ENCODE measurements around the gene JPT2.

JPT2 gene

DNA sequence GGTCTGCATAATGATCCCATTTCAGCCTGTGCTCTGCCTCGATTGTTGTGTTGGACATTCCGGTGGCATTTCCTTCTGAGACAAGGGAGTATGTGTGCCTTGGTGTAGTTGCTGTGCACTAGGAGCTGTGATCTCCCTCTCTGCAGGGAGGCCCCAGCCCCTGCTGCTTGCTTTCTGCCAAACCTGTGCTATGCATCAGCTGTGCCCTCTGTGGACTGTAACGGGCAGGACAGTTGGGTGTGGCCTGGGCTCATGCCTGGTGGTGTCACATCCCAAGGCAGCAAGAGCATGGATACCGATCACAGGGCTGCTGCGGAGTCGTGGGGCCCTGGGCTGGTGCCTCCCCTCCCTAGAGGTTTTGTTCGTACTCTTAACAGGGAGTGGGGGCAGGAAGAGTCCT lies 3.8 kb upstream of the JPT2 start:
- peaks cover 9% of the 10 kb centered on the region for H3K79me2 ChIP-seq (ENCODE audit: control insufficient read depth, insufficient read depth, low read length, poor library complexity)
- H2AK5ac ChIP-seq (ENCODE audit: low read length): peak overlapping the region; percentile 27
- H3K79me1 ChIP-seq (ENCODE audit: low read length): peaks cover 13% of the 10 kb centered on the region
- peaks cover 51 to 58% of the 10 kb centered on the region in 2 experiments for H3K36me3 ChIP-seq (ENCODE audit: control insufficient read depth in 1 of 2, insufficient read depth in 2 of 2, low read length in 2 of 2)
- no peak for DNase-seq
- peaks cover 5% of the 10 kb centered on the region for H3K9me3 ChIP-seq (ENCODE audit: insufficient read depth, low read depth, low read length)
- H3K18ac ChIP-seq (ENCODE audit: low read length): peak overlapping the region; percentile 20
- no peak overlapping the region for H2AFZ ChIP-seq (ENCODE audit: insufficient read depth, low read length, poor library complexity)
- peaks cover 14 to 16% of the 10 kb centered on the region in 2 experiments for H3K4me1 ChIP-seq (ENCODE audit: control insufficient read depth in 1 of 2, insufficient read depth in 2 of 2, low read length in 2 of 2)
- H4K91ac ChIP-seq (ENCODE audit: low read depth, low read length): no peak overlapping the region
- H3K4ac ChIP-seq (ENCODE audit: low read depth, low read length): no peak overlapping the region
- H3K9ac ChIP-seq (ENCODE audit: low read length): no peak overlapping the region
- no peak overlapping the region for H3K14ac ChIP-seq (ENCODE audit: low read length)
- no peak overlapping the region for H3K27ac ChIP-seq (ENCODE audit: low read depth, low read length)
- no peak overlapping the region for H3K4me3 ChIP-seq (ENCODE audit: low read depth, low read length)
- WGBS (ENCODE audit: extremely low coverage, insufficient coverage, insufficient read length): no CpG with 5 or more reads among the region's 7 CpGs
- no peak overlapping the region for H3K4me2 ChIP-seq (ENCODE audit: low read length)
- H4K8ac ChIP-seq (ENCODE audit: low read depth, low read length): no peak overlapping the region
- no peaks in the 10 kb centered on the region for H3K27me3 ChIP-seq (ENCODE audit: insufficient read depth, low read length)
- H2BK12ac ChIP-seq (ENCODE audit: low read length): no peak overlapping the region
- no peak overlapping the region for H2BK5ac ChIP-seq (ENCODE audit: low read depth, low read length, poor library complexity)
- H2BK120ac ChIP-seq (ENCODE audit: insufficient read depth, low read length, poor library complexity): no peak overlapping the region
- H4K12ac ChIP-seq (ENCODE audit: low read depth, low read length): no peak overlapping the region
- H3K23ac ChIP-seq (ENCODE audit: low read length): no peak overlapping the region

DNA sequence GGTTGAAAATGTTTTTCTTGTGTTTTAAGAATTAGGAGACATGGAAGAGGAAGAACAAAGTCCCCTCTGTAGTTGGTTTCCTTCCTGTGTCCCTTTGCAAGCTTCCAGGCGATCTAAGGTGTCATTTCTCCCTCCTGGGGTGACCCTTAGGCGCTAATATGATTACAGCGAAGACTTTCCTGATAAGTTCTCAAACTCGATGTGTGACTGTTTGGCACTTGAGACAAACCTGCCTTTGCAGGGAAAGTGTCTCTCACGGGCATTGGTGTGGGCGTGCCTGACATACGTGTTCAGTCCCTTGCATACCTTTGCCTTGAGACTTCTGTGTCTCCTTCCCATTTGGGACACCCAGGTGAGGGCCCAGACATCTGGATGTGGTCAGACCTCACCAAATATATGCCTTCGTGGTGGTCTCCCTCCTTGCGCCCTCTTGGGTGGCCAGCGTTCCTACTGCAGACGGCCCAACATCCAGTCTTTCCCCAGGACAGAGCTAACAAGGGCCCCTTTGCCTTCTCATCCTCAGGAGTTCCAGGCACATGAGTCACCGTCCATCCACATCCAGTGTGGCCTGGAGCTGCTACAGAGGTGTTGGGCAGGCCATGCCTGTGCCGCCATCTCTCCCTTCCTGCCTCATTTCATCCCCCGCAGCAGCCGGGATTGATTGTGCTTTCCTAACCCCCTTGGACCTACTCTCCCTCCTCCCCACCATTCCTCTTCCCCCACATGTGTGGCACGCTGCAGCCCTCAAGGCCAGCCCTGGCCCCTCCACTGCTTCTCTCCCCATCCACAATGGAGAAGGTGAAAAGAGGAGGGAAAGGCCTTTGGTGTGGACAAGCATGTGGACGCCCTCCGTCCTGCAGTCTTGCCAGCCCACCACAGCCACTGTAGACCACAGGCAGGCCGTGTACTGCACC lies 3.1 kb upstream of the JPT2 start:
- H2BK5ac ChIP-seq (ENCODE audit: low read depth, low read length, poor library complexity): peak overlapping the region; percentile 23
- H3K9ac ChIP-seq (ENCODE audit: low read length): no peak overlapping the region
- H3K23ac ChIP-seq (ENCODE audit: low read length): no peak overlapping the region
- no peak overlapping the region for H2AFZ ChIP-seq (ENCODE audit: insufficient read depth, low read length, poor library complexity)
- H3K79me2 ChIP-seq (ENCODE audit: control insufficient read depth, insufficient read depth, low read length, poor library complexity): peaks cover 15% of the 10 kb centered on the region
- H3K79me1 ChIP-seq (ENCODE audit: low read length): peaks cover 13% of the 10 kb centered on the region
- H2BK12ac ChIP-seq (ENCODE audit: low read length): peak overlapping the region; percentile 29
- WGBS (ENCODE audit: extremely low coverage, insufficient coverage, insufficient read length): no CpG with 5 or more reads among the region's 19 CpGs
- peak overlapping the region; percentile 0 for H3K14ac ChIP-seq (ENCODE audit: low read length)
- H3K18ac ChIP-seq (ENCODE audit: low read length): peak overlapping the region; percentile 23
- DNase-seq: peak; percentile 64 to 80
- no peak overlapping the region for H4K12ac ChIP-seq (ENCODE audit: low read depth, low read length)
- H3K27me3 ChIP-seq (ENCODE audit: insufficient read depth, low read length): no peaks in the 10 kb centered on the region
- peak overlapping the region; percentile 23 for H2BK120ac ChIP-seq (ENCODE audit: insufficient read depth, low read length, poor library complexity)
- H3K9me3 ChIP-seq (ENCODE audit: insufficient read depth, low read depth, low read length): peaks cover 5% of the 10 kb centered on the region
- peak overlapping the region; percentile 2 for H3K4ac ChIP-seq (ENCODE audit: low read depth, low read length)
- peak overlapping the region; percentile 0 for H2AK5ac ChIP-seq (ENCODE audit: low read length)
- peaks cover 18 to 22% of the 10 kb centered on the region in 2 experiments for H3K4me1 ChIP-seq (ENCODE audit: control insufficient read depth in 1 of 2, insufficient read depth in 2 of 2, low read length in 2 of 2)
- H3K27ac ChIP-seq (ENCODE audit: low read depth, low read length): peak overlapping the region; percentile 57
- no peak overlapping the region for H3K4me3 ChIP-seq (ENCODE audit: low read depth, low read length)
- no peak overlapping the region for H4K8ac ChIP-seq (ENCODE audit: low read depth, low read length)
- H4K91ac ChIP-seq (ENCODE audit: low read depth, low read length): peak overlapping the region; percentile 40
- no peak overlapping the region for H3K4me2 ChIP-seq (ENCODE audit: low read length)
- peaks cover 45 to 52% of the 10 kb centered on the region in 2 experiments for H3K36me3 ChIP-seq (ENCODE audit: control insufficient read depth in 1 of 2, insufficient read depth in 2 of 2, low read length in 2 of 2)

DNA sequence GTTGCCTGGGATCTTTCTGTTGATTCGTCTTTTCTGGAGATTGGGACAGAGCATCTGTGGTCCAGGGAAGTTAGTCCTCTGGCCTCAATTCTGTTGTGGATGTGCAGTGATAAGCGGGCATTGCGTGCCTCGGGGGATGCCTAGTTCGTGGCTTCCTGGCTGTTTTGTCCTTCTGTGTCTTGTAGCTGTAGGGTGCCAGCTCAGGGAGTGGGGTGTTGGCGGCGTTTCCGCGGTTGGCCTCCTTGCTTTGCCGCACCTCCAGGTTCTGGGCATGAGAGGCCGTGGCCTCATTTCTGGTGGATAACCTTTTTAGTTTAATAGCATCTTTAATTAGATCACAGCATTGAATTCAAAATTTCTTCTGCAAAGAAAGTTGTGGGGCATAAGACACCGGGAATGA lies 1.4 kb upstream of the JPT2 start:
- Histone ChIP-seq H2AFZ (ENCODE audit: insufficient read depth, low read length, poor library complexity) (no peak overlapping the region), H3K27me3 (ENCODE audit: insufficient read depth, low read length) (no peaks in the 10 kb centered on the region), H3K9me3 (ENCODE audit: insufficient read depth, low read depth, low read length) (peaks cover 5% of the 10 kb centered on the region), H3K36me3 (ENCODE audit: control insufficient read depth in 1 of 2, insufficient read depth in 2 of 2, low read length in 2 of 2) (peaks cover 31 to 43% of the 10 kb centered on the region in 2 experiments), H4K8ac (ENCODE audit: low read depth, low read length) (no peak overlapping the region), H3K18ac (ENCODE audit: low read length) (no peak overlapping the region), H3K23ac (ENCODE audit: low read length) (no peak overlapping the region), H3K79me2 (ENCODE audit: control insufficient read depth, insufficient read depth, low read length, poor library complexity) (peaks cover 26% of the 10 kb centered on the region), H3K4me2 (ENCODE audit: low read length) (no peak overlapping the region), H2AK5ac (ENCODE audit: low read length) (no peak overlapping the region), H3K9ac (ENCODE audit: low read length) (no peak overlapping the region), H3K14ac (ENCODE audit: low read length) (no peak overlapping the region), H4K91ac (ENCODE audit: low read depth, low read length) (no peak overlapping the region), H3K79me1 (ENCODE audit: low read length) (peaks cover 13% of the 10 kb centered on the region), H2BK5ac (ENCODE audit: low read depth, low read length, poor library complexity) (no peak overlapping the region), H2BK12ac (ENCODE audit: low read length) (no peak overlapping the region), H3K4me1 (ENCODE audit: control insufficient read depth in 1 of 2, insufficient read depth in 2 of 2, low read length in 2 of 2) (peaks cover 23 to 27% of the 10 kb centered on the region in 2 experiments), H2BK120ac (ENCODE audit: insufficient read depth, low read length, poor library complexity) (no peak overlapping the region), H3K27ac (ENCODE audit: low read depth, low read length) (no peak overlapping the region), H4K12ac (ENCODE audit: low read depth, low read length) (no peak overlapping the region), H3K4ac (ENCODE audit: low read depth, low read length) (no peak overlapping the region), H3K4me3 (ENCODE audit: low read depth, low read length) (no peak overlapping the region)
- WGBS (ENCODE audit: extremely low coverage, insufficient coverage, insufficient read length): no CpG with 5 or more reads among the region's 12 CpGs
- no peak for DNase-seq

- H4K91ac ChIP-seq (ENCODE audit: low read depth, low read length): peak overlapping the region; percentile 33
- H3K4ac ChIP-seq (ENCODE audit: low read depth, low read length): no peak overlapping the region
- no peak overlapping the region for H3K14ac ChIP-seq (ENCODE audit: low read length)
- no peak overlapping the region for H2BK5ac ChIP-seq (ENCODE audit: low read depth, low read length, poor library complexity)
- H4K8ac ChIP-seq (ENCODE audit: low read depth, low read length): no peak overlapping the region
- H3K4me1 ChIP-seq (ENCODE audit: control insufficient read depth in 1 of 2, insufficient read depth in 2 of 2, low read length in 2 of 2): peaks cover 23 to 27% of the 10 kb centered on the region in 2 experiments
- no CpG with 5 or more reads among the region's 18 CpGs for WGBS (ENCODE audit: extremely low coverage, insufficient coverage, insufficient read length)
- no peak overlapping the region for H3K9ac ChIP-seq (ENCODE audit: low read length)
- peaks cover 13% of the 10 kb centered on the region for H3K79me1 ChIP-seq (ENCODE audit: low read length)
- no peak overlapping the region for H3K18ac ChIP-seq (ENCODE audit: low read length)
- no peak overlapping the region for H2AK5ac ChIP-seq (ENCODE audit: low read length)
- H3K27me3 ChIP-seq (ENCODE audit: insufficient read depth, low read length): no peaks in the 10 kb centered on the region
- peaks cover 26% of the 10 kb centered on the region for H3K79me2 ChIP-seq (ENCODE audit: control insufficient read depth, insufficient read depth, low read length, poor library complexity)
- peaks cover 5% of the 10 kb centered on the region for H3K9me3 ChIP-seq (ENCODE audit: insufficient read depth, low read depth, low read length)
- H3K27ac ChIP-seq (ENCODE audit: low read depth, low read length): no peak overlapping the region
- no peak overlapping the region for H2BK12ac ChIP-seq (ENCODE audit: low read length)
- no peak overlapping the region for H3K4me2 ChIP-seq (ENCODE audit: low read length)
- no peak overlapping the region for H3K4me3 ChIP-seq (ENCODE audit: low read depth, low read length)
- H3K23ac ChIP-seq (ENCODE audit: low read length): no peak overlapping the region
- H2BK120ac ChIP-seq (ENCODE audit: insufficient read depth, low read length, poor library complexity): no peak overlapping the region
- peaks cover 25 to 37% of the 10 kb centered on the region in 2 experiments for H3K36me3 ChIP-seq (ENCODE audit: control insufficient read depth in 1 of 2, insufficient read depth in 2 of 2, low read length in 2 of 2)
- no peak overlapping the region for H2AFZ ChIP-seq (ENCODE audit: insufficient read depth, low read length, poor library complexity)
- DNase-seq: no peak
- H4K12ac ChIP-seq (ENCODE audit: low read depth, low read length): no peak overlapping the region
Measured at GRCh38 chr16:1677339-1677738, 740 bp upstream of the JPT2 start.

Measured in trophoblast cell (in vitro differentiated cells and primary cell).